Kidney (tissue), 14 donors: Measurements from ENCODE around the gene PVRIG. TPM values are rescaled to one million over a fixed set of nuclear protein-coding genes. Genes with fewer than 3 reads are reported as not detected.

Source experiments
- DNase-seq, 5 donors: peaks; one replicate each; pipeline ENCODE4 v3.0.0-alpha.2; 2013 to 2020
- FAIRE-seq: peaks from 2 replicates; lab custom pipeline; 2012; peaks lifted over from hg19 to GRCh38; lab: Jason Lieb, UNC
- H3K27ac ChIP-seq, 2 donors: one replicate each; pipeline ENCODE4 v1.7.0; 2013; ENCODE audit warnings: low read depth in 2 of 2, low read length in 2 of 2, inconsistent platforms in 1 of 2
- H3K27me3 ChIP-seq: one replicate; pipeline ENCODE4 v1.7.1; 2013; ENCODE audit warnings: low read length, inconsistent platforms; ENCODE audit not compliant: control insufficient read depth, insufficient read depth
- H3K36me3 ChIP-seq, 3 donors: one replicate each; pipeline versions ENCODE4 v1.7.0 to v1.7.1; 2013; ENCODE audit warnings: low read length in 3 of 3, control low read depth in 1 of 3, inconsistent platforms in 1 of 3; ENCODE audit not compliant: insufficient read depth in 3 of 3, control insufficient read depth in 2 of 3
- H3K4me1 ChIP-seq, 3 donors: one replicate each; pipeline versions ENCODE4 v1.7.0 to v1.7.1; 2013; ENCODE audit warnings: low read length in 3 of 3, inconsistent platforms in 1 of 3, low read depth in 1 of 3; ENCODE audit not compliant: control insufficient read depth in 2 of 3, insufficient read depth in 2 of 3
- H3K4me3 ChIP-seq, 3 donors: one replicate each; pipeline versions ENCODE4 v1.7.0 to v1.8.1; 2013; ENCODE audit warnings: low read length in 3 of 3, control low read depth in 1 of 3, inconsistent platforms in 1 of 3
- H3K9ac ChIP-seq, 3 donors: one replicate each; pipeline versions ENCODE4 v1.7.0 to v1.7.1; 2013; ENCODE audit warnings: low read length in 3 of 3, control low read depth in 1 of 3, inconsistent platforms in 1 of 3
- H3K9me3 ChIP-seq, 3 donors: one replicate each; pipeline versions ENCODE4 v1.7.0 to v1.7.1; 2013; ENCODE audit warnings: low read length in 3 of 3, control low read depth in 1 of 3, inconsistent platforms in 1 of 3; ENCODE audit not compliant: control insufficient read depth in 2 of 3, insufficient read depth in 1 of 3
- CTCF ChIP-seq: IDR thresholded peaks from 3 replicates; pipeline ENCODE4 v1.5.1; 2012; ENCODE audit warnings: mild to moderate bottlenecking, moderate library complexity, borderline replicate concordance; ENCODE audit not compliant: insufficient read depth; ENCODE audit errors: extremely low read depth
- intact Hi-C: fragments of 100-400 bp; cut with DNase I; formaldehyde crosslinking; loops from one replicate; pipeline ENCODE4 v1.11.1; 2022
- polyA plus RNA-seq: library from polyadenylated mRNA; stranded (reverse); fragments of 350-450 nt; fragmentation: Illumina TruSeq; extraction: RNeasy Lipid Tissue Mini Kit (QIAGEN cat#74804); gene quantifications from one replicate; pipeline ENCODE4 v1.2.3, GENCODE V29; 2014; ENCODE audit warnings: low read depth, low replicate concordance; ENCODE audit not compliant: insufficient read depth
- total RNA-seq: library from RNA; stranded (reverse); fragmentation: NEBNext Ultra II Directional; extraction: Animal tissue kit (Norgen Biotek cat#: 25700); gene quantifications from one replicate; pipeline ENCODE4 v1.2.1, GENCODE V29; 2021
- donor health status: control.
- donor health status: control.
- donor health status: control.
- donor health status: control.
- donor health status: control.
- donor health status: DM: yes; HTN: yes; CAD: no.
- donor health status: Normal renal cell carcinoma (clear cell type).

PVRIG gene
- total and polyA plus RNA-seq, 2 donors from 2014 or later = 3.2 TPM; not detected in 1

- no peak for TF ChIP-seq CTCF
- Histone ChIP-seq H3K27me3 (no peaks in the 10 kb centered on the region), H3K36me3 (no peaks in the 10 kb centered on the region), H3K4me3 (no peak overlapping the region), H3K9me3 (no peaks in the 10 kb centered on the region), H3K27ac (no peak overlapping the region), H3K4me1 (peaks cover 0 to 8% (median 0%) of the 10 kb centered on the region in 3 donors), H3K9ac (no peak overlapping the region)
- intact Hi-C loops = no loop called here
- DNase-seq = no peak
- FAIRE-seq = no peak
Measured at GRCh38 chr7:100209493-100209892, 10.3 kb upstream of the PVRIG start.

- FAIRE-seq (no peak), DNase-seq (no peak)
- intact Hi-C loops = no loop called here
- Histone ChIP-seq H3K4me3 (no peak overlapping the region), H3K4me1 (peaks cover 0 to 8% (median 0%) of the 10 kb centered on the region in 3 donors), H3K27me3 (no peaks in the 10 kb centered on the region), H3K9me3 (no peaks in the 10 kb centered on the region), H3K27ac (no peak overlapping the region), H3K36me3 (no peaks in the 10 kb centered on the region), H3K9ac (no peak overlapping the region)
- no peak for TF ChIP-seq CTCF
Measured at GRCh38 chr7:100210805-100211204, 8.9 kb upstream of the PVRIG start.

- Histone ChIP-seq H3K36me3 (no peaks in the 10 kb centered on the region), H3K27me3 (no peaks in the 10 kb centered on the region), H3K4me3 (no peak overlapping the region), H3K9ac (no peak overlapping the region), H3K27ac (no peak overlapping the region), H3K4me1 (peaks cover 0 to 8% (median 0%) of the 10 kb centered on the region in 3 donors), H3K9me3 (no peaks in the 10 kb centered on the region)
- TF ChIP-seq CTCF = no peak
- DNase-seq (no peak), FAIRE-seq (no peak)
- intact Hi-C loops = no loop called here
Measured at GRCh38 chr7:100211342-100211780, 8.4 kb upstream of the PVRIG start.
